Osteocyte (in vitro differentiated cells): Measurements from ENCODE around the gene PIWIL4. TPM values are rescaled to one million over a fixed set of nuclear protein-coding genes. Genes with fewer than 3 reads are reported as not detected.

Source experiments
- DNase-seq: peaks from one replicate; pipeline ENCODE4 v3.0.0; 2021; ENCODE audit warnings: mixed read lengths; ENCODE audit not compliant: unreplicated experiment; ENCODE audit errors: extremely low spot score
- H3K27ac Mint-ChIP-seq: one replicate; pipeline ENCODE4 v1.8.0; 2021; ENCODE audit warnings: mild to moderate bottlenecking, mixed read lengths; ENCODE audit not compliant: unreplicated experiment
- H3K27me3 Mint-ChIP-seq: one replicate; pipeline ENCODE4 v1.8.0; 2021; ENCODE audit warnings: mixed read lengths; ENCODE audit not compliant: unreplicated experiment
- H3K36me3 Mint-ChIP-seq: one replicate; pipeline ENCODE4 v1.8.0; 2021; ENCODE audit warnings: mixed read lengths; ENCODE audit not compliant: unreplicated experiment
- H3K4me1 Mint-ChIP-seq: one replicate; pipeline ENCODE4 v1.8.0; 2021; ENCODE audit warnings: mixed read lengths; ENCODE audit not compliant: unreplicated experiment
- H3K4me3 Mint-ChIP-seq: one replicate; pipeline ENCODE4 v1.8.0; 2021; ENCODE audit warnings: mild to moderate bottlenecking, moderate library complexity, mixed read lengths; ENCODE audit not compliant: unreplicated experiment
- H3K9me3 Mint-ChIP-seq: one replicate; pipeline ENCODE4 v1.8.0; 2021; ENCODE audit warnings: mixed read lengths; ENCODE audit not compliant: unreplicated experiment
- CTCF ChIP-seq: fragments of 200-600 bp; sonication (generic); IDR thresholded peaks from 2 replicates; pipeline ENCODE4 v1.5.0; 2021; ENCODE audit warnings: antibody characterized with exemption, mild to moderate bottlenecking, moderate library complexity
- total RNA-seq: library from RNA; stranded (reverse); gene quantifications from 2 replicates; pipeline ENCODE4 v1.2.1, GENCODE V29; 2021

The PIWIL4 gene
- total RNA-seq, 1 donor from 2014 or later, result 1.2 TPM

- no peak overlapping the region for H3K4me3 Mint-ChIP-seq
Measured at GRCh38 chr11:94533696-94534630, 33.2 kb upstream of the PIWIL4 start.

GRCh38 chr11:94536386-94536785, 30.8 kb upstream of the PIWIL4 start:
- peaks cover 21% of the 10 kb centered on the region for H3K4me1 Mint-ChIP-seq
- no peak for TF ChIP-seq CTCF
- H3K27me3 Mint-ChIP-seq, result peaks cover 3% of the 10 kb centered on the region
- no peak for DNase-seq
- H3K9me3 Mint-ChIP-seq, result no peaks in the 10 kb centered on the region
- no peak overlapping the region for H3K27ac Mint-ChIP-seq
- H3K4me3 Mint-ChIP-seq, result no peak overlapping the region
- H3K36me3 Mint-ChIP-seq, result no peaks in the 10 kb centered on the region

More at GRCh38 chr11:94533696-94534630, 33.2 kb upstream of the PIWIL4 start:
- no peak for TF ChIP-seq CTCF
- no peaks in the 10 kb centered on the region for H3K36me3 Mint-ChIP-seq
- no peak for DNase-seq
- peaks cover 3% of the 10 kb centered on the region for H3K27me3 Mint-ChIP-seq
- peak overlapping the region; percentile 11 for H3K27ac Mint-ChIP-seq
- H3K4me1 Mint-ChIP-seq, result peaks cover 21% of the 10 kb centered on the region
- no peaks in the 10 kb centered on the region for H3K9me3 Mint-ChIP-seq

- H3K4me1 Mint-ChIP-seq, result peaks cover 21% of the 10 kb centered on the region
- H3K9me3 Mint-ChIP-seq, result no peaks in the 10 kb centered on the region
- H3K4me3 Mint-ChIP-seq, result no peak overlapping the region
- peaks cover 3% of the 10 kb centered on the region for H3K27me3 Mint-ChIP-seq
- no peaks in the 10 kb centered on the region for H3K36me3 Mint-ChIP-seq
- peak overlapping the region; percentile 28 for H3K27ac Mint-ChIP-seq
- TF ChIP-seq CTCF, result no peak
- DNase-seq, result no peak
Measured at GRCh38 chr11:94537031-94537600, 30.1 kb upstream of the PIWIL4 start.

GRCh38 chr11:94539420-94539819, 27.7 kb upstream of the PIWIL4 start:
- Mint-ChIP-seq H3K27ac (no peak overlapping the region), H3K9me3 (no peaks in the 10 kb centered on the region), H3K36me3 (no peaks in the 10 kb centered on the region), H3K4me3 (no peak overlapping the region), H3K4me1 (peaks cover 26% of the 10 kb centered on the region), H3K27me3 (no peaks in the 10 kb centered on the region)
- DNase-seq, result no peak
- no peak for TF ChIP-seq CTCF
